ENCODE data around the gene IQSEC3.

DNA sequence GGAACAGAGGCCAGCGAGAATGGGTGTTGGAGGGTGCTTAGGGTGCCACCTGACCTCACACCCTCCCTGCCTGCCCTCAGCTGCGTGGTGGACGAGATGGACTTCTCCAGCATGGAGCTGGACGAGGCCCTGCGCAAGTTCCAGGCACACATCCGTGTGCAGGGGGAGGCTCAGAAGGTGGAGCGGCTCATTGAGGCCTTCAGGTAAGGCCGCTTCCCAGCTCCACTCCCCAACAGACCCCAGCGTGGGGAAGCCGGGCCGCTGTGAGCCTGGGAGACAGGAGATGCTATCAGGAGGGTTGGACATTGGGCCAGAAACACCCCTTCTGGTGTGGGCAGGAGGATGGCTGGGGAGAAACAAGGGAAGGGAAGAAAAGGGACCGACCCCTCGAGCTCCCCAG, 90.4 kb downstream of the IQSEC3 start:
- TF ChIP-seq CTCF (conservative IDR thresholded peaks at IDR 0.05; ENCODE audit: low read length) (no peak), EZH2phosphoT487 (IDR thresholded peaks at IDR 0.05; ENCODE audit: borderline replicate concordance) (no peak)

Measured in Loucy (cell line).